Measurements from ENCODE around the gene FOXO6.

Gene FOXO6

GRCh38 chr1:41320895-41321676 lies 40.1 kb upstream of the FOXO6 start:
- Histone ChIP-seq H3K9me3 (replicated peaks; ENCODE audit: low read length) (no peaks in the 10 kb centered on the region), H3K27me3 (ENCODE audit: control insufficient read depth, insufficient read depth, low read length) (peaks cover 12% of the 10 kb centered on the region), H3K4me3 (ENCODE audit: low read length) (no peak overlapping the region), H3K4me2 (ENCODE audit: low read length) (no peak overlapping the region), H3K36me3 (ENCODE audit: insufficient read depth, low read length) (no peaks in the 10 kb centered on the region), H3K9ac (ENCODE audit: low read depth, low read length) (no peak overlapping the region), H3K4me1 (ENCODE audit: control insufficient read depth, insufficient read depth, low read length) (peaks cover 17% of the 10 kb centered on the region)

- Histone ChIP-seq H3K4me2 (ENCODE audit: low read length) (no peak overlapping the region), H3K36me3 (ENCODE audit: insufficient read depth, low read length) (no peaks in the 10 kb centered on the region), H3K4me3 (ENCODE audit: low read length) (no peak overlapping the region), H3K9me3 (replicated peaks; ENCODE audit: low read length) (no peaks in the 10 kb centered on the region), H3K9ac (ENCODE audit: low read depth, low read length) (no peak overlapping the region), H3K27me3 (ENCODE audit: control insufficient read depth, insufficient read depth, low read length) (peaks cover 12% of the 10 kb centered on the region), H3K4me1 (ENCODE audit: control insufficient read depth, insufficient read depth, low read length) (peaks cover 16% of the 10 kb centered on the region)
Measured at GRCh38 chr1:41322101-41322661, 39.1 kb upstream of the FOXO6 start.

DNA sequence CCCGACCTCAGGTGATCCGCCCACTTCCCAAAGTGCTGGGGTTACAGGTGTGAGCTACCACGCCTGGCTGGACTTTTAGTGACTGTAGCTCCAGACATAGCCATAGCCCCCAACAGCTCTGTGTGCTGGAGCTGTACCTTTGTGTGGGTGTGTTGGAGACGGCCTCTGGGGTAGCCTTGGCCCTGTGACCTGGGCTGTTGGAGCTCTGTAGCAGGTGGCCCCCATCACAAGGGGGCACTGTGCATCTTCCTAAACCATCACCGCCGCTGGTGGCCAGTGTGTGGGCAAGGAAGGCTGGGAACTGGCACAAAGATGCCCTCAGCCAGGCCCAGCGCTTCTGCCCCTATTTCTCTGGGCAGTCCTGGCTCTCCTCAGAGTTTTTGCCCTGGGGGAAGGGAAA lies 38.4 kb upstream of the FOXO6 start:
- peaks cover 13% of the 10 kb centered on the region for H3K27me3 ChIP-seq (ENCODE audit: control insufficient read depth, insufficient read depth, low read length)
- H3K36me3 ChIP-seq (ENCODE audit: insufficient read depth, low read length) = no peaks in the 10 kb centered on the region
- H3K9ac ChIP-seq (ENCODE audit: low read depth, low read length) = no peak overlapping the region
- H3K4me2 ChIP-seq (ENCODE audit: low read length) = no peak overlapping the region
- peaks cover 10% of the 10 kb centered on the region for H3K4me1 ChIP-seq (ENCODE audit: control insufficient read depth, insufficient read depth, low read length)
- H3K4me3 ChIP-seq (ENCODE audit: low read length) = no peak overlapping the region
- H3K9me3 ChIP-seq (replicated peaks; ENCODE audit: low read length) = no peaks in the 10 kb centered on the region

GRCh38 chr1:41323243-41323642 lies 38.0 kb upstream of the FOXO6 start:
- H3K4me2 ChIP-seq (ENCODE audit: low read length) = no peak overlapping the region
- H3K4me1 ChIP-seq (ENCODE audit: control insufficient read depth, insufficient read depth, low read length) = peaks cover 8% of the 10 kb centered on the region
- no peaks in the 10 kb centered on the region for H3K36me3 ChIP-seq (ENCODE audit: insufficient read depth, low read length)
- no peaks in the 10 kb centered on the region for H3K9me3 ChIP-seq (replicated peaks; ENCODE audit: low read length)
- peaks cover 17% of the 10 kb centered on the region for H3K27me3 ChIP-seq (ENCODE audit: control insufficient read depth, insufficient read depth, low read length)
- no peak overlapping the region for H3K9ac ChIP-seq (ENCODE audit: low read depth, low read length)
- H3K4me3 ChIP-seq (ENCODE audit: low read length) = no peak overlapping the region

DNA sequence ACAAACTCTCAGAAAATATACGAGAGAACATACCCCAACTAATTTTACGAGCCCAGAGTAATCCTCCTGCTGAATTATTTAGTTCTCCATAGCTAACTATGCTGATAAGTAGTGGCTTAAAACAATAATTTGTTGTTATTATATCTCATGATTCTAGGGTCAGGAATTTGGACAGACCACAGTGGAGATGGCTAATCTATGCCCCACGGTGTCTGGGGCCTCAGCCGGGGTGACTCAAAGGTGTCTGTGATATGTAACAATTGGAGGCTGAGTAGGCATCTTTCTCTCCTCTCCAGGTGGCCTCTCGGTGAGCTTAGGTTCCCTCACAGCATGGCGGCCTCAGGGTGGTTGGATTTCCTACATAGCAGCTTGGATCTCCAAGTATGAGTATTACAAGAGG lies 35.4 kb upstream of the FOXO6 start:
- no peak overlapping the region for H3K9ac ChIP-seq (ENCODE audit: low read depth, low read length)
- peaks cover 29% of the 10 kb centered on the region for H3K27me3 ChIP-seq (ENCODE audit: control insufficient read depth, insufficient read depth, low read length)
- H3K4me1 ChIP-seq (ENCODE audit: control insufficient read depth, insufficient read depth, low read length) = no peaks in the 10 kb centered on the region
- no peaks in the 10 kb centered on the region for H3K9me3 ChIP-seq (replicated peaks; ENCODE audit: low read length)
- H3K4me2 ChIP-seq (ENCODE audit: low read length) = no peak overlapping the region
- H3K4me3 ChIP-seq (ENCODE audit: low read length) = no peak overlapping the region
- no peaks in the 10 kb centered on the region for H3K36me3 ChIP-seq (ENCODE audit: insufficient read depth, low read length)

- H3K9ac ChIP-seq (ENCODE audit: low read depth, low read length) = no peak overlapping the region
- no peak overlapping the region for H3K4me3 ChIP-seq (ENCODE audit: low read length)
- H3K36me3 ChIP-seq (ENCODE audit: insufficient read depth, low read length) = no peaks in the 10 kb centered on the region
- H3K4me2 ChIP-seq (ENCODE audit: low read length) = no peak overlapping the region
- peaks cover 24% of the 10 kb centered on the region for H3K27me3 ChIP-seq (ENCODE audit: control insufficient read depth, insufficient read depth, low read length)
- H3K9me3 ChIP-seq (replicated peaks; ENCODE audit: low read length) = no peaks in the 10 kb centered on the region
- H3K4me1 ChIP-seq (ENCODE audit: control insufficient read depth, insufficient read depth, low read length) = no peaks in the 10 kb centered on the region
Measured at GRCh38 chr1:41327383-41327999, 33.7 kb upstream of the FOXO6 start.

- Histone ChIP-seq H3K4me2 (ENCODE audit: low read length) (no peak overlapping the region), H3K4me3 (ENCODE audit: low read length) (no peak overlapping the region), H3K36me3 (ENCODE audit: insufficient read depth, low read length) (no peaks in the 10 kb centered on the region), H3K27me3 (ENCODE audit: control insufficient read depth, insufficient read depth, low read length) (peaks cover 24% of the 10 kb centered on the region), H3K9me3 (replicated peaks; ENCODE audit: low read length) (no peaks in the 10 kb centered on the region), H3K9ac (ENCODE audit: low read depth, low read length) (no peak overlapping the region), H3K4me1 (ENCODE audit: control insufficient read depth, insufficient read depth, low read length) (no peaks in the 10 kb centered on the region)
Measured at GRCh38 chr1:41328001-41328615, 33.1 kb upstream of the FOXO6 start.

GRCh38 chr1:41328780-41329640 lies 32.2 kb upstream of the FOXO6 start:
- no peak overlapping the region for H3K9ac ChIP-seq (ENCODE audit: low read depth, low read length)
- H3K27me3 ChIP-seq (ENCODE audit: control insufficient read depth, insufficient read depth, low read length) = peaks cover 20% of the 10 kb centered on the region
- H3K4me3 ChIP-seq (ENCODE audit: low read length) = no peak overlapping the region
- H3K9me3 ChIP-seq (replicated peaks; ENCODE audit: low read length) = peaks cover 3% of the 10 kb centered on the region
- H3K36me3 ChIP-seq (ENCODE audit: insufficient read depth, low read length) = no peaks in the 10 kb centered on the region
- no peaks in the 10 kb centered on the region for H3K4me1 ChIP-seq (ENCODE audit: control insufficient read depth, insufficient read depth, low read length)
- H3K4me2 ChIP-seq (ENCODE audit: low read length) = no peak overlapping the region

- H3K9ac ChIP-seq (ENCODE audit: low read depth, low read length) = no peak overlapping the region
- H3K4me3 ChIP-seq (ENCODE audit: low read length) = no peak overlapping the region
- peaks cover 20% of the 10 kb centered on the region for H3K27me3 ChIP-seq (ENCODE audit: control insufficient read depth, insufficient read depth, low read length)
- no peaks in the 10 kb centered on the region for H3K36me3 ChIP-seq (ENCODE audit: insufficient read depth, low read length)
- no peak overlapping the region for H3K4me2 ChIP-seq (ENCODE audit: low read length)
- peaks cover 3% of the 10 kb centered on the region for H3K9me3 ChIP-seq (replicated peaks; ENCODE audit: low read length)
- no peaks in the 10 kb centered on the region for H3K4me1 ChIP-seq (ENCODE audit: control insufficient read depth, insufficient read depth, low read length)
Measured at GRCh38 chr1:41329662-41330587, 31.3 kb upstream of the FOXO6 start.
